ENCODE data around the gene DCUN1D1. TPM values are rescaled to one million over a fixed set of nuclear protein-coding genes. Genes with fewer than 3 reads are reported as not detected.

Gene DCUN1D1
- total and polyA plus RNA-seq, 2 of the 13 experiments (the other 11 are each of a cell fraction or from before 2014, with no cell fraction given): 10.5 to 39.7 TPM

DNA sequence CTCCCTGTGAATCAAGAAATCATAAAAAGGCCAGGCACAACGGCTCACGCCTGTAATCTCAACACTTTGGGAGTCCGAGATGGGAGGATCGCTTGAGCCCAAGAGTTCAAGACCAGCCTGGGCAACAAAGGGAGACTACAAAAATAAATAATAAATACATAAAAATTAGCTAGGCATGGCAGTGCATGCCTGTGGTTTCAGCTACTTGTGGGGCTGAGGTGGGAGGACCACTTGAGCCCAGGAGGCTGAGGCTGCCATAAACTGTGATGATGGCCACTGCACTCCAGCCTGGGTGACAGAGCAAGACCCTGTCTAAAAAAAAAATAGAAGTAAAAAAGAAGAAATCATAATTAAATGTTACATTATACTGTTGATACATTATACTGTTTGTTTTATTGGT, 28.0 kb upstream of the DCUN1D1 start:
- Histone ChIP-seq H3K79me2 (ENCODE audit: insufficient read depth, low read length) (no peaks in the 10 kb centered on the region), H3K9me3 (ENCODE audit: low read length) (no peaks in the 10 kb centered on the region), H3K9ac (ENCODE audit: insufficient read depth, low read depth, low read length) (no peak overlapping the region), H3K36me3 (replicated peaks in 1 of 2; ENCODE audit: control insufficient read depth in 1 of 2, insufficient read depth in 2 of 2, low read length in 2 of 2) (no peaks in the 10 kb centered on the region), H3K27me3 (ENCODE audit: control insufficient read depth in 1 of 2, insufficient read depth in 2 of 2, low read length in 2 of 2) (no peaks in the 10 kb centered on the region), H3K4me2 (ENCODE audit: low read depth, low read length) (no peak overlapping the region), H3K27ac (ENCODE audit: extremely low read length, insufficient read depth, low read length) (no peak overlapping the region), H3K4me1 (ENCODE audit: insufficient read depth, low read length) (no peaks in the 10 kb centered on the region), H4K20me1 (ENCODE audit: insufficient read depth, low read length) (no peaks in the 10 kb centered on the region), H3K4me3 (replicated peaks in 1 of 3; ENCODE audit: insufficient read depth in 1 of 3, low read depth in 2 of 3, low read length in 3 of 3) (no peak overlapping the region), H2AFZ (ENCODE audit: low read length) (no peak overlapping the region)
- TF ChIP-seq, protein P1, sequence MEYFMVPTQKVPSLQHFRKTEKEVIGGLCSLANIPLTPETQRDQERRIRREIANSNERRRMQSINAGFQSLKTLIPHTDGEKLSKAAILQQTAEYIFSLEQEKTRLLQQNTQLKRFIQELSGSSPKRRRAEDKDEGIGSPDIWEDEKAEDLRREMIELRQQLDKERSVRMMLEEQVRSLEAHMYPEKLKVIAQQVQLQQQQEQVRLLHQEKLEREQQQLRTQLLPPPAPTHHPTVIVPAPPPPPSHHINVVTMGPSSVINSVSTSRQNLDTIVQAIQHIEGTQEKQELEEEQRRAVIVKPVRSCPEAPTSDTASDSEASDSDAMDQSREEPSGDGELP (IDR thresholded peaks at IDR 0.05; ENCODE audit: borderline replicate concordance, low read depth): no peak
- no TSS peak for BruUV-seq (replicated peaks)
- DNase-seq (ENCODE audit: low spot score): no peak
- POLR2A ChIA-PET: no interaction called here
- no peak for FAIRE-seq
- no peak for ATAC-seq
- 95% methylated on average over 4 of the region's 4 CpGs for WGBS (ENCODE audit: low lambda C conversion rate)
- in situ Hi-C loops (cut with HindIII; ENCODE audit: extremely low pct_ligation_motif_present, low pct_unique_long_range_greater_than_20kb) (no loop called here), intact Hi-C loops (cut with micrococcal nuclease; ENCODE audit: unreplicated experiment) (no loop called here)
- CTCF ChIA-PET (ENCODE audit: low intra/inter-chr PET ratio, low total read pairs): no interaction called here

DNA sequence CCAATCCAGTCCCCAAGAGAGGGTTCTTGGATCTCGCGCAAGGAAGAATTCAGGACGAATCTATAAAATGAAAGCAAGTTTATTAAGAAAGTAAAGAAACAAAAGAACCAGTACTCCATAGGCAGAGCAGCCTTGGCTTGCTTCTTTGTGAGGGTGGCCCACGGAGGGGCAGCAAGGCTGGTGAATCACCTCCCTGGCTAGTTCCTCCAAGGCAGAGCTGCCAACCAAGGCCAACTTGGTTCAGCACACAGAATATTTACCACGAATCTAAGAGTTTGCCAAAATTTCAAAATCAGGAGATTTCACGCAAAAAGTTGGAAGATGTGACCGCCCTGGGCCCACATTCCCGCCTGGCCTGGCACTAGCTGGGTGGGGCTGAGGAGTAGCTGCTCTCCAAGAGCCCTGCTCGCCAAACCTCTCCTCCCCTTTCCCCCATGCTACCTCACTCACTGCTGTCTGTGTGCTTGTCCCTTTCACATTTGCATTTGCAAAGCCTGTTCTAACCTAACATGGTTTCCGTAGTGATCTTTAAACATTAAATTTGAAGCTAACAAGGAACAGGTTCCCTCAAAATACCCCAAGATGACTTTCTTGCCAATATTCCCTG, 26.2 kb upstream of the DCUN1D1 start:
- WGBS (ENCODE audit: low lambda C conversion rate): 87% methylated on average over 9 of the region's 10 CpGs
- intact Hi-C loops (cut with micrococcal nuclease; ENCODE audit: unreplicated experiment): no loop called here
- no peak overlapping the region for H3K27ac ChIP-seq (ENCODE audit: extremely low read length, insufficient read depth, low read length)
- H3K27me3 ChIP-seq (ENCODE audit: control insufficient read depth in 1 of 2, insufficient read depth in 2 of 2, low read length in 2 of 2): no peaks in the 10 kb centered on the region; a peak in 1 of 5 replicates
- H3K79me2 ChIP-seq (ENCODE audit: insufficient read depth, low read length): no peaks in the 10 kb centered on the region
- H2AFZ ChIP-seq (ENCODE audit: low read length): no peak overlapping the region
- no peak for TF ChIP-seq RBM39 (IDR thresholded peaks at IDR 0.05; ENCODE audit: low read depth, low read length, poor library complexity, severe bottlenecking)
- no peaks in the 10 kb centered on the region for H4K20me1 ChIP-seq (ENCODE audit: insufficient read depth, low read length)
- FAIRE-seq (no peak), DNase-seq (ENCODE audit: low spot score) (no peak), ATAC-seq (no peak)
- POLR2A ChIA-PET: no interaction called here
- no peak overlapping the region for H3K4me3 ChIP-seq (replicated peaks in 1 of 3; ENCODE audit: insufficient read depth in 1 of 3, low read depth in 2 of 3, low read length in 3 of 3)
- H3K9me3 ChIP-seq (ENCODE audit: low read length): no peaks in the 10 kb centered on the region
- no peaks in the 10 kb centered on the region for H3K36me3 ChIP-seq (replicated peaks in 1 of 2; ENCODE audit: control insufficient read depth in 1 of 2, insufficient read depth in 2 of 2, low read length in 2 of 2)
- H3K4me1 ChIP-seq (ENCODE audit: insufficient read depth, low read length): no peaks in the 10 kb centered on the region
- in situ Hi-C loops (cut with HindIII; ENCODE audit: extremely low pct_ligation_motif_present, low pct_unique_long_range_greater_than_20kb): no loop called here
- H3K4me2 ChIP-seq (ENCODE audit: low read depth, low read length): no peak overlapping the region
- CTCF ChIA-PET (ENCODE audit: low intra/inter-chr PET ratio, low total read pairs): no interaction called here
- no peak overlapping the region for H3K9ac ChIP-seq (ENCODE audit: insufficient read depth, low read depth, low read length)
- BruUV-seq (replicated peaks): no TSS peak
